PFSK-1 (cell line): ENCODE data around the gene SHFL.

Experiments used
- FOXP2 ChIP-seq: optimal IDR thresholded peaks from 2 replicates; pipeline ENCODE3; 2011; ENCODE audit warnings: borderline replicate concordance, control low read depth, inconsistent platforms; ENCODE audit not compliant: insufficient read depth; ENCODE audit errors: extremely low read length, extremely low read depth
- POLR2AphosphoS5 ChIP-seq: IDR thresholded peaks from 2 replicates; pipeline ENCODE4 v1.6.1; 2012; ENCODE audit warnings: low read depth, mild to moderate bottlenecking, control low read depth, low read length, moderate library complexity
- REST ChIP-seq, 2 experiments: IDR thresholded peaks; 2 replicates each; pipeline versions ENCODE4 v1.6.1 to v1.8.0; 2011 to 2012; ENCODE audit warnings: low read depth in 2 of 2, low read length in 2 of 2, control low read depth in 1 of 2, inconsistent platforms in 1 of 2, mild to moderate bottlenecking in 1 of 2, moderate library complexity in 1 of 2; ENCODE audit not compliant: insufficient read depth in 1 of 2
- SIN3A ChIP-seq: IDR thresholded peaks from 2 replicates; pipeline ENCODE4 v1.6.1; 2012; ENCODE audit warnings: mild to moderate bottlenecking, low read length, moderate library complexity, borderline replicate concordance; ENCODE audit not compliant: insufficient read depth
- TAF1 ChIP-seq: IDR thresholded peaks from 2 replicates; pipeline ENCODE4 v1.6.1; 2012; ENCODE audit warnings: low read length, control low read depth, borderline replicate concordance; ENCODE audit not compliant: insufficient read depth

The SHFL gene

DNA sequence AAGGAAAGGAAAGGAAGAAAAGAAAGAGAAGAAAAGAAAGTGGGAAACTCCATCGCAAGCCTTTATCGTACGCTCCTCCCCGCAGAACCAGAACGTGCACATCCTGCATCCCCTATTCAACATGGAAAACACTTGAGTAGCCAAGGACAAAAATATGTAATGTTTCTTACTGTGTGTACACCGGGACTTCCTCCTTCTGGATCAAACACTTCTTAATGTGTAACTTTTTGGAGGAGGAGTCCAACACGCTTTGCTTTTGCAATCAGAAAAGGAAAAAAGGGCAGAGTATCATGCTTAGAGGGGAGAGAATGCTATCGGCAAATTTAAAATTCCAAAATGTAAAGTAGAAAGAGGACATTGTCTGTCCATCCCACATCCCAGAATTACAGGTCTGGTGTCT is 7.8 kb upstream of the SHFL start:
- no peak for TF ChIP-seq TAF1
- no peak for TF ChIP-seq SIN3A
- no peak for TF ChIP-seq POLR2AphosphoS5
- no peak for TF ChIP-seq FOXP2
- no peak for TF ChIP-seq REST (IDR thresholded peaks at IDR 0.05; ENCODE audit: insufficient read depth in 1 of 2, low read depth in 2 of 2, low read length in 2 of 2)

DNA sequence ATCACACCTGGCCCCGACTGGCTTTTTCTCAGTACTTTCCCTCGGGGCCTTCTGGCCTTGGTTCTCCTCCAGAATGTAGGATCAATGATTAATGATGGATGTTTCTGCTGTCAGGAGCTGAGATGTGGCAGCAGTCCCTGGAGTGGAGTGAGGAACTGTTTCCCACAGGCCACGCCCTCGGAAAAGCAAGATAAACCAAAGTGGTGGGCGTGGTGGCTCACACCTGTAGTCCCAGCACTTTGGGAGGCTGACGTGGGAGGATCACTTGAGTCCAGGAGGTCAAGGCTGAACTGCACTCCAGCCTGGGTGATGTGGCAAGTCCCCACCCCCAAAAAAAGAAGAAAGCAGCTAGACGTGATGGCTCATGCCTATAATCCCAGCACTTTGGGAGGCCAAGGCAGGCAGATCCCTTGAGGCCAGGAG is 7.1 kb upstream of the SHFL start:
- TF ChIP-seq REST (IDR thresholded peaks at IDR 0.05; ENCODE audit: insufficient read depth in 1 of 2, low read depth in 2 of 2, low read length in 2 of 2), result no peak
- no peak for TF ChIP-seq POLR2AphosphoS5
- no peak for TF ChIP-seq TAF1
- no peak for TF ChIP-seq FOXP2
- no peak for TF ChIP-seq SIN3A

DNA sequence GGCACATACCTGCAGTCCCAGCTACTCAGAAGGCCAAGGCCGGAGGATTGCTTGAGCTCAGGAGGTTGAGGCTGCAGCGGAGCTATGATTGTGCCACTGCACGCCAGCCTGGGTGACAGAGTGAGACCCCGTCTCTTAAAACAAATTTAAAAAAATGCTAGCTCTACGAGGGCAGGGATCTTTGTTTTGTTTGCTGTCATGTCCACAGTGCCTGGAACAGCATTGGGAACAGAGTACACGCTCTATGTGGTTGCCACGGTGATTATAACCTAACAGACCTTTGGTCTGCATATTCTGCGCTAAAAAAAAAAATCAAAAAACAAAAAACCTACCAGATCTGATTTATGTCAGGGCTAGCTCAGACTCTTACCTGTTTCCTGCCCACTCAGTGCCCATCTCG is 2.2 kb upstream of the SHFL start:
- TF ChIP-seq SIN3A (no peak), TAF1 (no peak), FOXP2 (no peak), REST (IDR thresholded peaks at IDR 0.05; ENCODE audit: insufficient read depth in 1 of 2, low read depth in 2 of 2, low read length in 2 of 2) (no peak), POLR2AphosphoS5 (no peak)

GRCh38 chr19:10084803-10085202 is 1.3 kb upstream of the SHFL start:
- TF ChIP-seq POLR2AphosphoS5 (no peak), FOXP2 (no peak), REST (IDR thresholded peaks at IDR 0.05; ENCODE audit: insufficient read depth in 1 of 2, low read depth in 2 of 2, low read length in 2 of 2) (no peak), SIN3A (no peak), TAF1 (no peak)

- TF ChIP-seq SIN3A, result no peak
Observed at GRCh38 chr19:10086591-10087192, 575 bp downstream of the SHFL start.
